Iris pigment epithelial cell (primary cell): Measurements from ENCODE around the gene DENND5A.

Experiments
- DNase-seq: peaks from one replicate; pipeline ENCODE4 v3.0.0-alpha.2; 2011; ENCODE audit warnings: low read depth

Gene DENND5A

GRCh38 chr11:9265211-9266131, at the start of gene DENND5A:
Gene DENND5A (minus strand): TSS chr11:9265350. CDS start chr11:9265069, 281 bp downstream.
- DNase-seq: peak; percentile 82

- DNase-seq: peak; percentile 98
Observed at GRCh38 chr11:9314291-9315077, 49.3 kb upstream of the DENND5A start, which contains the start of gene TMEM41B. Gene TMEM41B (minus strand): TSS chr11:9314593. CDS start chr11:9314441, 152 bp downstream.

GRCh38 chr11:9313648-9314290, 48.6 kb upstream of the DENND5A start:
- peak; percentile 18 for DNase-seq

- no peak for DNase-seq
Observed at GRCh38 chr11:9310485-9311090, 45.4 kb upstream of the DENND5A start.

GRCh38 chr11:9304178-9304577, 39.0 kb upstream of the DENND5A start:
- DNase-seq: no peak

GRCh38 chr11:9302448-9302847, 37.3 kb upstream of the DENND5A start:
- no peak for DNase-seq

- DNase-seq: no peak
Observed at GRCh38 chr11:9301720-9302119, 36.6 kb upstream of the DENND5A start.

- DNase-seq: no peak
Observed at GRCh38 chr11:9293646-9294045, 28.5 kb upstream of the DENND5A start.

GRCh38 chr11:9285850-9286587, 20.9 kb upstream of the DENND5A start:
- no peak for DNase-seq

- DNase-seq: peak; percentile 91
Observed at GRCh38 chr11:9280655-9281301, 15.6 kb upstream of the DENND5A start.

- no peak for DNase-seq
Observed at GRCh38 chr11:9277176-9277575, 12.0 kb upstream of the DENND5A start.

GRCh38 chr11:9276571-9276970, 11.4 kb upstream of the DENND5A start:
- DNase-seq: no peak

GRCh38 chr11:9274499-9275258, 9.5 kb upstream of the DENND5A start:
- DNase-seq: no peak

- DNase-seq: peak; percentile 74
Observed at GRCh38 chr11:9273376-9274336, 8.5 kb upstream of the DENND5A start.

- no peak for DNase-seq
Observed at GRCh38 chr11:9269492-9270013, 4.4 kb upstream of the DENND5A start.

GRCh38 chr11:9267680-9268079, 2.5 kb upstream of the DENND5A start:
- DNase-seq: no peak

- no peak for DNase-seq
Observed at GRCh38 chr11:9266926-9267325, 1.8 kb upstream of the DENND5A start.

- no peak for DNase-seq
Observed at GRCh38 chr11:9266132-9266736, 1.1 kb upstream of the DENND5A start.
